ENCODE measurements around the gene TAPT1.

Gene TAPT1

GRCh38 chr4:16129336-16129735, 96.9 kb downstream of the TAPT1 start:
- no peak for DNase-seq

GRCh38 chr4:16126714-16127113, 99.6 kb downstream of the TAPT1 start:
- no peak for DNase-seq

GRCh38 chr4:16125571-16126445, 100.5 kb downstream of the TAPT1 start:
- no peak for DNase-seq

- DNase-seq: no peak
Measured at GRCh38 chr4:16124232-16124631, 102.0 kb downstream of the TAPT1 start.

GRCh38 chr4:16123356-16124084, 102.8 kb downstream of the TAPT1 start:
- no peak for DNase-seq

GRCh38 chr4:16122784-16123183, 103.5 kb downstream of the TAPT1 start:
- no peak for DNase-seq

GRCh38 chr4:16122308-16122711, 104.0 kb downstream of the TAPT1 start:
- no peak for DNase-seq

- DNase-seq: no peak
Measured at GRCh38 chr4:16120720-16121119, 105.6 kb downstream of the TAPT1 start.

GRCh38 chr4:16119981-16120380, 106.3 kb downstream of the TAPT1 start:
- DNase-seq: no peak

- no peak for DNase-seq
Measured at GRCh38 chr4:16118090-16118489, 108.2 kb downstream of the TAPT1 start.

- no peak for DNase-seq
Measured at GRCh38 chr4:16117164-16117563, 109.1 kb downstream of the TAPT1 start.

GRCh38 chr4:16116493-16116990, 109.7 kb downstream of the TAPT1 start:
- DNase-seq: no peak

GRCh38 chr4:16116019-16116418, 110.3 kb downstream of the TAPT1 start:
- no peak for DNase-seq

- no peak for DNase-seq
Measured at GRCh38 chr4:16114546-16114945, 111.7 kb downstream of the TAPT1 start.

- DNase-seq: no peak
Measured at GRCh38 chr4:16113741-16114140, 112.5 kb downstream of the TAPT1 start.

- no peak for DNase-seq
Measured at GRCh38 chr4:16111533-16111932, 114.7 kb downstream of the TAPT1 start.

- no peak for DNase-seq
Measured at GRCh38 chr4:16110661-16111290, 115.5 kb downstream of the TAPT1 start.
